Left forelimb (tissue), 1 donor: ENCODE results near the gene PTPRO.

Experiments used
- DNase-seq: peaks from one replicate; pipeline ENCODE4 v3.0.0-alpha.2; 2018; ENCODE audit warnings: low spot score

Gene PTPRO

GRCh38 chr12:15446807-15447206, 124.5 kb downstream of the PTPRO start:
- DNase-seq = no peak

- DNase-seq = no peak
Measured at GRCh38 chr12:15453613-15454012, 131.3 kb downstream of the PTPRO start.

- no peak for DNase-seq
Measured at GRCh38 chr12:15458008-15458407, 135.7 kb downstream of the PTPRO start.

GRCh38 chr12:15468911-15469310, 146.6 kb downstream of the PTPRO start:
- DNase-seq = no peak

GRCh38 chr12:15469356-15469755, 147.0 kb downstream of the PTPRO start:
- DNase-seq = no peak

GRCh38 chr12:15472036-15472435, 149.7 kb downstream of the PTPRO start:
- DNase-seq = no peak

GRCh38 chr12:15474766-15475165, 152.5 kb downstream of the PTPRO start:
- DNase-seq = no peak

- no peak for DNase-seq
Measured at GRCh38 chr12:15477761-15478160, 155.5 kb downstream of the PTPRO start.

GRCh38 chr12:15481846-15482245, 159.5 kb downstream of the PTPRO start:
- DNase-seq = no peak

- no peak for DNase-seq
Measured at GRCh38 chr12:15485466-15485865, 163.2 kb downstream of the PTPRO start.

- DNase-seq = no peak
Measured at GRCh38 chr12:15486859-15487258, 164.6 kb downstream of the PTPRO start.

GRCh38 chr12:15488481-15488880, 166.2 kb downstream of the PTPRO start:
- DNase-seq = no peak

- DNase-seq = no peak
Measured at GRCh38 chr12:15494329-15495046, 172.2 kb downstream of the PTPRO start.

GRCh38 chr12:15495746-15496145, 173.4 kb downstream of the PTPRO start:
- no peak for DNase-seq

GRCh38 chr12:15496738-15497137, 174.4 kb downstream of the PTPRO start:
- no peak for DNase-seq

- no peak for DNase-seq
Measured at GRCh38 chr12:15497671-15498292, 175.5 kb downstream of the PTPRO start.

- DNase-seq = no peak
Measured at GRCh38 chr12:15502211-15502610, 179.9 kb downstream of the PTPRO start.

GRCh38 chr12:15505616-15506015, 183.3 kb downstream of the PTPRO start:
- DNase-seq = no peak

- no peak for DNase-seq
Measured at GRCh38 chr12:15515010-15515409, 192.7 kb downstream of the PTPRO start.

- no peak for DNase-seq
Measured at GRCh38 chr12:15520083-15520482, 197.8 kb downstream of the PTPRO start.

GRCh38 chr12:15520844-15521243, 198.5 kb downstream of the PTPRO start:
- no peak for DNase-seq

- DNase-seq = no peak
Measured at GRCh38 chr12:15522574-15523187, 200.4 kb downstream of the PTPRO start.

GRCh38 chr12:15525441-15525840, 203.1 kb downstream of the PTPRO start:
- no peak for DNase-seq
